Stomach (tissue), 9 donors: ENCODE results near the gene CEP72. TPM values are rescaled to one million over a fixed set of nuclear protein-coding genes. Genes with fewer than 3 reads are reported as not detected.

Experiments used
- DNase-seq, 2 donors: peaks; one replicate each; pipeline versions ENCODE4 v3.0.0 to v3.0.0-alpha.2; 2013 to 2019
- H3K27ac ChIP-seq, 5 donors: fragments of 200-600 bp in 4 of 5; sonication (generic) in 4 of 5; one replicate each; pipeline ENCODE4 v1.5.1; 2013 to 2019; ENCODE audit warnings: mild to moderate bottlenecking in 1 of 5, moderate library complexity in 1 of 5
- H3K27me3 ChIP-seq, 3 donors: fragments of 200-600 bp; sonication (generic); one replicate each; pipeline ENCODE4 v1.5.1; 2017 to 2019; ENCODE audit warnings: mixed run types in 1 of 3
- H3K36me3 ChIP-seq, 4 donors: fragments of 200-600 bp; sonication (generic); 1 replicate in 3 of 4; 2 replicates in 1 of 4; pipeline ENCODE4 v1.5.1; 2016 to 2019
- H3K4me1 ChIP-seq, 4 donors: fragments of 200-600 bp; sonication (generic); one replicate each; pipeline ENCODE4 v1.5.1; 2016 to 2019
- H3K4me3 ChIP-seq, 4 donors: fragments of 200-600 bp; sonication (generic) in 3 of 4; one replicate each; pipeline ENCODE4 v1.5.1; 2016 to 2019; ENCODE audit warnings: mild to moderate bottlenecking in 1 of 4
- H3K9me3 ChIP-seq, 4 donors: fragments of 200-600 bp; sonication (generic); one replicate each; pipeline ENCODE4 v1.5.1; 2016 to 2019
- EP300 ChIP-seq: sonication (generic); formaldehyde crosslinking; IDR thresholded peaks from one replicate; pipeline ENCODE4 v1.6.1; 2017; ENCODE audit warnings: antibody characterized with exemption
- POLR2A ChIP-seq, 4 donors: fragments of 450-650 bp; IDR thresholded peaks; one replicate each; pipeline ENCODE4 v1.6.1; 2016; ENCODE audit warnings: antibody characterized with exemption in 4 of 4, control low read depth in 2 of 4, mild to moderate bottlenecking in 1 of 4, moderate library complexity in 1 of 4
- POLR2AphosphoS5 ChIP-seq, 3 donors: sonication (generic); formaldehyde crosslinking; IDR thresholded peaks; one replicate each; pipeline ENCODE4 v1.6.1; 2016; ENCODE audit warnings: antibody characterized with exemption in 3 of 3
- WGBS, 5 donors: extraction: QIAGEN DNeasy Blood & Tissue Kit in 3 of 5; methylation state at CpG; one replicate each; pipeline versions ENCODE4 v1.1.5 to v1.1.7; 2013 to 2018; 5-methylcytosine and 5-hydroxymethylcytosine counted together
- intact Hi-C: fragments of 100-400 bp; cut with DNase I; formaldehyde crosslinking; loops from one replicate; pipeline ENCODE4 v1.15.1; 2023; ENCODE audit warnings: low total_unique reads
- polyA plus RNA-seq, 3 donors: library from polyadenylated mRNA; stranded (reverse); fragments of 200-250 nt; gene quantifications; one replicate each; pipeline ENCODE4 v1.2.3, GENCODE V29; 2013
- total RNA-seq, 5 donors: library from RNA; depleted of rRNA; stranded (reverse); fragments of >200 nt; gene quantifications; one replicate each; pipeline versions ENCODE4 v1.1.0 to v1.2.3, GENCODE V29; 2014 to 2016
- TF ChIP-seq, protein P1 (sequence below), 7 experiments: fragments of 450-650 bp in 4 of 7; fragments of 200-600 bp in 3 of 7; sonication (generic) in 3 of 7; IDR thresholded peaks; one replicate each; pipeline ENCODE4 v1.5.1; 2016 to 2019; ENCODE audit warnings: antibody characterized with exemption in 7 of 7, control low read depth in 2 of 7, mild to moderate bottlenecking in 1 of 7
- donor health status: healthy with polysubstance abuse.
- donor health status: Bipolar disorder and iron deficiency.
- donor health status: healthy.

CEP72 gene
- total and polyA plus RNA-seq, 8 donors, result 0.14 to 11.1 (median 2.1) TPM

DNA sequence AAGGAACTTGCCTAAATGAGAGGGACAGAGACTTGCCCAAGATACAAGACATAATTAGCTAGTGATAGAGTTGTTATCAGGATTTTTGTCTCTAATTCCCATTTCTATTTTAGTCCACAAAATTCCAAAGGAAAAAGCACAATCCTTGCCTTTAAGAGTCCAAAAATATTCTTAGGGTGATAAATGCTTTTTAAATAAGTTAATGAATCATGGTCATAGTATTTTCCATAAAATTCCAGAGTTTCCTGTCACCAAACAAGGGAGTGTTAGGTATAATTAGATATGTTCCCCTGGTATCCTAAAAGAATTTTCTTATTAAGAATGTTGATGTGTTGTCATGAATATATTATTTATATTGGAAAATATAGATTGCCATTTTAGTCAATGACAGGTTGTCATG lies 21.8 kb upstream of the CEP72 start:
- no peak for TF ChIP-seq POLR2AphosphoS5 (IDR thresholded peaks at IDR 0.05)
- TF ChIP-seq, protein P1, sequence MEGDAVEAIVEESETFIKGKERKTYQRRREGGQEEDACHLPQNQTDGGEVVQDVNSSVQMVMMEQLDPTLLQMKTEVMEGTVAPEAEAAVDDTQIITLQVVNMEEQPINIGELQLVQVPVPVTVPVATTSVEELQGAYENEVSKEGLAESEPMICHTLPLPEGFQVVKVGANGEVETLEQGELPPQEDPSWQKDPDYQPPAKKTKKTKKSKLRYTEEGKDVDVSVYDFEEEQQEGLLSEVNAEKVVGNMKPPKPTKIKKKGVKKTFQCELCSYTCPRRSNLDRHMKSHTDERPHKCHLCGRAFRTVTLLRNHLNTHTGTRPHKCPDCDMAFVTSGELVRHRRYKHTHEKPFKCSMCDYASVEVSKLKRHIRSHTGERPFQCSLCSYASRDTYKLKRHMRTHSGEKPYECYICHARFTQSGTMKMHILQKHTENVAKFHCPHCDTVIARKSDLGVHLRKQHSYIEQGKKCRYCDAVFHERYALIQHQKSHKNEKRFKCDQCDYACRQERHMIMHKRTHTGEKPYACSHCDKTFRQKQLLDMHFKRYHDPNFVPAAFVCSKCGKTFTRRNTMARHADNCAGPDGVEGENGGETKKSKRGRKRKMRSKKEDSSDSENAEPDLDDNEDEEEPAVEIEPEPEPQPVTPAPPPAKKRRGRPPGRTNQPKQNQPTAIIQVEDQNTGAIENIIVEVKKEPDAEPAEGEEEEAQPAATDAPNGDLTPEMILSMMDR (IDR thresholded peaks at IDR 0.05), result no peak
- no peak for TF ChIP-seq EP300
- no peak for TF ChIP-seq POLR2A (IDR thresholded peaks at IDR 0.05)
- H3K4me3 ChIP-seq, result no peak overlapping the region
- H3K4me1 ChIP-seq, result no peaks in the 10 kb centered on the region
- no peak for DNase-seq
- H3K27ac ChIP-seq, result no peak overlapping the region
- no peaks in the 10 kb centered on the region for H3K9me3 ChIP-seq
- peaks cover 0 to 76% (median 11%) of the 10 kb centered on the region in 3 donors for H3K27me3 ChIP-seq
- H3K36me3 ChIP-seq, result no peaks in the 10 kb centered on the region
- intact Hi-C loops, result no loop called here

DNA sequence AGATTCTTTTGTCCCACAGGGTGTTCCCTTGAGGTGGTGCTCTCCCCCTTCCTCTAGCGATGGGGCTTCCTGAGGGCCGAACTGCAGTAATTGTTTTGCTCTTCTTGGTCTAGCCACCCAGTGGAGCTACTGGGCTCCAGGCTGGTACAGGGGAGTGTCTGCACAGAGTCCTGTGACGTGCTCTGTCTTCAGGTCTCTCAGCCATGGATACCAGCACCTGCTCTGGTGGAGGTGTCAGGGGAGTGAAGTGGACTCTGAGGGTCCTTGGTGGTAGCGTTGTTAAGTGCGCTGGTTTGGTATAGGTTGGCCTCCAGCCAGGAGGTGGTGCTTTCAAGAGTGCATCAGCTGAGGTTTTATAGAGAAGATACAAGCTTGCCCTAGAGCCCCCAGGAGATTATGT lies 20.4 kb upstream of the CEP72 start:
- TF ChIP-seq POLR2A (IDR thresholded peaks at IDR 0.05) (no peak), POLR2AphosphoS5 (IDR thresholded peaks at IDR 0.05) (no peak), EP300 (no peak)
- TF ChIP-seq, protein P1 (IDR thresholded peaks at IDR 0.05), result no peak
- Histone ChIP-seq H3K27me3 (peaks cover 0 to 77% (median 11%) of the 10 kb centered on the region in 3 donors), H3K4me1 (no peaks in the 10 kb centered on the region), H3K9me3 (no peaks in the 10 kb centered on the region), H3K36me3 (no peaks in the 10 kb centered on the region), H3K27ac (no peak overlapping the region), H3K4me3 (no peak overlapping the region)
- 80 to 93% (median 84%) methylated on average over 3 to 5 of the region's 5 CpGs for WGBS, 5 donors
- intact Hi-C loops, result no loop called here
- no peak for DNase-seq

DNA sequence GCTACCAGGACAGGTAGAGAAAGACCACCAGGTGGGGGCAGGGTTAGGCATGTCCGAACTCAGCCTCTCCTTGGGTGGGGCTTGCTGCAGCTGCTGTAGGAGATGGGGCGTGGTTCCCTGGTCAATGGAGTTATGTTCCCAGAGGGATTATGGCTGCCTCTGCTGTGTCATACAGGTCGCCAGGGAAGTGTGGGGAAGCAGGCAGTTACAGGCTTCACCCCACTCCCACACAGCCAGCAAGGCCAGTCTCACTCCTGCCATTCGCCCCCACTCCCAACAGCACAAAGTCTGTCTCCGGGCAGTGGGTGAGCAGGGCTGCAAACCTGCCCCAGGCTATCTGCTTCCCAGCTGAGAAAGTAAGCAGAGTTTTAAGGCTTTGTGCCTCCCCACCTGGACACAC lies 20.0 kb upstream of the CEP72 start:
- no peaks in the 10 kb centered on the region for H3K4me1 ChIP-seq
- intact Hi-C loops, result no loop called here
- 51 to 72% (median 57%) methylated on average over 5 of the region's 5 CpGs for WGBS, 5 donors
- H3K27ac ChIP-seq, result no peak overlapping the region
- no peaks in the 10 kb centered on the region for H3K36me3 ChIP-seq
- TF ChIP-seq POLR2A (IDR thresholded peaks at IDR 0.05) (no peak), POLR2AphosphoS5 (IDR thresholded peaks at IDR 0.05) (no peak), EP300 (no peak)
- TF ChIP-seq, protein P1 (IDR thresholded peaks at IDR 0.05), result no peak
- no peaks in the 10 kb centered on the region for H3K9me3 ChIP-seq
- peaks cover 0 to 75% (median 11%) of the 10 kb centered on the region in 3 donors for H3K27me3 ChIP-seq
- no peak overlapping the region for H3K4me3 ChIP-seq
- peak in 1 of 2 donors; percentile 18 for DNase-seq

DNA sequence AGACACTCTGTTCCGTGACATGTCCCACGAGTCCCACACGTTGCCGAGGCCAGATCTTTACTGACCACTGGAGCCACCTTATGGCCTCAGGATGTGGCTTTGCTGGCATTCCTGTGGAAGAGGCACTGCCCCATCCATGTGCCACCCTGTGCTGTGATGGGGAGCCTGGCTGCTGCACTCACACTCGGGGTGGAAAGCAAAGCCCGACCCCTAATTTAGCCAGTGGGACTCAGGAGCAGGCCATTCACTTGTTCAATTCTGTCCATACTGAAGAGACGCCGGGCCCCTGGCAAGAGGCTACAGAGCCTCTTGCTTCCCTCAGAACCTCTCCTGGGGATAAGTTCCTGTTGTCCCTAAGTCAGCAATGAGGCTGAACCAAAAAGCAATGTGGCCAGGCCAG lies 18.6 kb upstream of the CEP72 start:
- no peaks in the 10 kb centered on the region for H3K36me3 ChIP-seq
- H3K27me3 ChIP-seq, result peaks cover 0 to 67% (median 11%) of the 10 kb centered on the region in 3 donors
- no peaks in the 10 kb centered on the region for H3K4me1 ChIP-seq
- no peak overlapping the region for H3K27ac ChIP-seq
- H3K9me3 ChIP-seq, result no peaks in the 10 kb centered on the region
- WGBS, 5 donors, result 79 to 90% (median 81%) methylated on average over 6 to 8 of the region's 8 CpGs
- DNase-seq, result peak in 1 of 2 donors; percentile 11
- H3K4me3 ChIP-seq, result no peak overlapping the region
- TF ChIP-seq, protein P1 (IDR thresholded peaks at IDR 0.05), result no peak
- intact Hi-C loops, result no loop called here
